ENCODE measurements around the gene SPHK2. TPM values are rescaled to one million over a fixed set of nuclear protein-coding genes. Genes with fewer than 3 reads are reported as not detected.

Gene SPHK2
- total and polyA plus RNA-seq, 2 of the 8 experiments (the other 6 are each of a cell fraction or from before 2014, with no cell fraction given), result 43.9 to 60.9 TPM

- H4K91ac ChIP-seq (replicated peaks; ENCODE audit: insufficient read length, low read length), result no peak overlapping the region
- no peak overlapping the region for H2BK120ac ChIP-seq (replicated peaks; ENCODE audit: low read depth, low read length)
- no peak overlapping the region for H2BK20ac ChIP-seq (ENCODE audit: low read length)
- no peak overlapping the region for H3K27ac ChIP-seq (ENCODE audit: low read depth, low read length)
- peaks cover 0 to 4% of the 10 kb centered on the region in 2 experiments for H4K20me1 ChIP-seq (replicated peaks in 1 of 2; ENCODE audit: control insufficient read depth in 1 of 2, insufficient read depth in 2 of 2, low read length in 2 of 2)
- H3K9me3 ChIP-seq (ENCODE audit: insufficient read depth in 2 of 2, low read depth in 1 of 2, low read length in 1 of 2), result peaks cover 0 to 3% of the 10 kb centered on the region in 2 experiments; a peak in 1 of 4 replicates
- no peak overlapping the region for H2BK12ac ChIP-seq (ENCODE audit: low read depth, low read length)
- H3K36me3 ChIP-seq (ENCODE audit: control insufficient read depth in 2 of 4, insufficient read depth in 4 of 4, low read length in 3 of 4), result no peaks in the 10 kb centered on the region
- H2BK15ac ChIP-seq (ENCODE audit: low read length), result no peak overlapping the region
- no peak overlapping the region for H3K14ac ChIP-seq (ENCODE audit: insufficient read length)
- H3K79me1 ChIP-seq (ENCODE audit: low read depth, low read length), result no peaks in the 10 kb centered on the region
- H3K4me3 ChIP-seq (ENCODE audit: extremely low read depth in 1 of 4, insufficient read depth in 2 of 4, low read depth in 3 of 4, low read length in 4 of 4), result no peak overlapping the region
- no peak for TF ChIP-seq SAP30 (IDR thresholded peaks at IDR 0.05; ENCODE audit: insufficient read depth, insufficient replicate concordance, low read length)
- no peak for TF ChIP-seq RAD21 (IDR thresholded peaks at IDR 0.05 in 1 of 2, conservative IDR thresholded peaks at IDR 0.05 in 1 of 2; ENCODE audit: low read depth in 2 of 2, low read length in 2 of 2)
- no peak for TF ChIP-seq MAX (IDR thresholded peaks at IDR 0.05)
- no peak for TF ChIP-seq SIRT6 (IDR thresholded peaks at IDR 0.05; ENCODE audit: low read length)
- no peak for TF ChIP-seq TBP (IDR thresholded peaks at IDR 0.05; ENCODE audit: low read depth, low read length)
- no peak for TF ChIP-seq CTCF (IDR thresholded peaks at IDR 0.05; ENCODE audit: control extremely low read depth in 1 of 3, insufficient read depth in 1 of 3, low read depth in 1 of 3, low read length in 3 of 3)
- no peak for TF ChIP-seq MAFK (IDR thresholded peaks at IDR 0.05; ENCODE audit: low read depth, low read length)
- no peak for TF ChIP-seq SIN3A (conservative IDR thresholded peaks at IDR 0.05 in 1 of 2, IDR thresholded peaks at IDR 0.05 in 1 of 2; ENCODE audit: low read depth in 1 of 2, low read length in 2 of 2)
- no peak for TF ChIP-seq RBBP5 (IDR thresholded peaks at IDR 0.05; ENCODE audit: borderline replicate concordance, low read depth, low read length)
- TF ChIP-seq SP4 (IDR thresholded peaks at IDR 0.05; ENCODE audit: low read length), result no peak
- no peak for TF ChIP-seq CREB1 (IDR thresholded peaks at IDR 0.05)
- peaks cover 16% of the 10 kb centered on the region; the same call in 1 of the 2 replicates for H3K23me2 ChIP-seq (ENCODE audit: low read depth, low read length)
- H3K4ac ChIP-seq (replicated peaks; ENCODE audit: insufficient read length, low read depth, low read length), result no peak overlapping the region
- H3K18ac ChIP-seq (ENCODE audit: extremely low read depth, low read length), result no peak overlapping the region
- H3K79me2 ChIP-seq (ENCODE audit: control insufficient read depth in 1 of 2, insufficient read depth in 2 of 2, low read length in 2 of 2), result no peaks in the 10 kb centered on the region; a peak in 1 of 4 replicates
- H3K4me2 ChIP-seq (ENCODE audit: insufficient read depth in 1 of 2, low read depth in 2 of 2, low read length in 2 of 2), result no peak overlapping the region
- H3K9ac ChIP-seq (replicated peaks in 1 of 4; ENCODE audit: extremely low read depth in 1 of 4, low read depth in 3 of 4, low read length in 3 of 4), result no peak overlapping the region
- H2AK5ac ChIP-seq (ENCODE audit: low read depth, low read length), result no peak overlapping the region
- no peak for FAIRE-seq
- no peak overlapping the region for H4K5ac ChIP-seq (ENCODE audit: insufficient read length, low read depth, low read length)
- H3K27me3 ChIP-seq (replicated peaks in 1 of 4; ENCODE audit: control insufficient read depth in 3 of 4, extremely low read depth in 1 of 4, insufficient read depth in 3 of 4, low read length in 3 of 4), result no peaks in the 10 kb centered on the region; a peak in 1 of 7 replicates
- H4K8ac ChIP-seq (ENCODE audit: extremely low read depth, insufficient read depth, low read length), result no peak overlapping the region
- POLR2A ChIA-PET (ENCODE audit: partially characterized antibody), result interaction anchor here (0.9 to 1.0 kb wide), 2 partner anchors 23 to 68 kb away, joined by 4 read pairs; no protein-coding TSS in a partner anchor
- H2BK5ac ChIP-seq (ENCODE audit: low read depth, low read length), result no peak overlapping the region
- CTCF ChIA-PET (ENCODE audit: partially characterized antibody), result interaction anchor here (0.7 kb wide), 1 partner anchor 159 kb away, joined by 3 read pairs; no protein-coding TSS in a partner anchor
- no peak overlapping the region for H2AFZ ChIP-seq (ENCODE audit: low read length)
- DNase-seq (ENCODE audit: low read depth in 1 of 2, low spot score in 2 of 2), result no peak
- no peak overlapping the region for H3K23ac ChIP-seq (ENCODE audit: insufficient read length)
- peaks cover 0 to 6% (median 3%) of the 10 kb centered on the region in 4 experiments; a peak in 6 of 7 replicates for H3K4me1 ChIP-seq (replicated peaks in 1 of 4; ENCODE audit: control insufficient read depth in 3 of 4, insufficient read depth in 4 of 4, low read length in 3 of 4)
- 91% methylated on average over 3 of the region's 3 CpGs; no CpG with 5 or more reads in 1 of the 2 experiments for WGBS, 2 experiments (ENCODE audit: extremely low coverage in 1 of 2, insufficient coverage in 1 of 2, insufficient read length in 1 of 2, insufficient replicate concordance in 2 of 2, low coverage in 1 of 2, low lambda C conversion rate in 2 of 2, missing lambda C conversion rate in 1 of 2)
- no peak overlapping the region for H3K56ac ChIP-seq (replicated peaks; ENCODE audit: insufficient read length, low read depth, low read length)
Observed at GRCh38 chr19:48668332-48668731, 49.0 kb downstream of the SPHK2 start.

All from H1 (cell line).